Peyer's patch (tissue), 4 donors: ENCODE results near the gene BBLN. TPM values are rescaled to one million over a fixed set of nuclear protein-coding genes. Genes with fewer than 3 reads are reported as not detected.

Source experiments
- DNase-seq, 3 donors: peaks; one replicate each; pipeline ENCODE4 v3.0.0-alpha.2; 2017 to 2019
- H3K27ac ChIP-seq, 4 donors: fragments of 200-600 bp; sonication (generic); one replicate each; pipeline ENCODE4 v1.5.1; 2016 to 2019
- H3K27me3 ChIP-seq, 2 donors: fragments of 200-600 bp; sonication (generic); one replicate each; pipeline ENCODE4 v1.5.1; 2019
- H3K36me3 ChIP-seq, 3 donors: fragments of 200-600 bp; sonication (generic); one replicate each; pipeline ENCODE4 v1.5.1; 2016 to 2019
- H3K4me1 ChIP-seq, 4 donors: fragments of 200-600 bp; sonication (generic); one replicate each; pipeline ENCODE4 v1.5.1; 2016 to 2019
- H3K4me3 ChIP-seq, 4 donors: fragments of 200-600 bp; sonication (generic); 1 replicate in 3 of 4; 2 replicates in 1 of 4; pipeline ENCODE4 v1.5.1; 2016 to 2019; ENCODE audit warnings: mild to moderate bottlenecking in 1 of 4
- H3K9me3 ChIP-seq, 4 donors: fragments of 200-600 bp; sonication (generic); one replicate each; pipeline ENCODE4 v1.5.1; 2016 to 2019; ENCODE audit warnings: mild to moderate bottlenecking in 1 of 4
- POLR2A ChIP-seq, 2 donors: fragments of 450-650 bp; IDR thresholded peaks; one replicate each; pipeline ENCODE4 v1.5.1; 2017; ENCODE audit warnings: antibody characterized with exemption in 2 of 2, mild to moderate bottlenecking in 2 of 2, moderate library complexity in 2 of 2
- total RNA-seq, 4 donors: library from RNA; depleted of rRNA; stranded (reverse); fragments of >200 nt; gene quantifications; one replicate each; pipeline ENCODE4 v1.1.0, GENCODE V29; 2016
- TF ChIP-seq, protein P1 (sequence below), 6 experiments: fragments of 450-650 bp in 4 of 6; fragments of 200-600 bp in 2 of 6; sonication (generic) in 1 of 6; IDR thresholded peaks; one replicate each; pipeline ENCODE4 v1.5.1; 2017 to 2019; ENCODE audit warnings: antibody characterized with exemption in 6 of 6, mild to moderate bottlenecking in 3 of 6, moderate library complexity in 1 of 6

The BBLN gene
- total RNA-seq, 4 donors from 2014 or later, result 38.8 to 93.7 (median 70.2) TPM

DNA sequence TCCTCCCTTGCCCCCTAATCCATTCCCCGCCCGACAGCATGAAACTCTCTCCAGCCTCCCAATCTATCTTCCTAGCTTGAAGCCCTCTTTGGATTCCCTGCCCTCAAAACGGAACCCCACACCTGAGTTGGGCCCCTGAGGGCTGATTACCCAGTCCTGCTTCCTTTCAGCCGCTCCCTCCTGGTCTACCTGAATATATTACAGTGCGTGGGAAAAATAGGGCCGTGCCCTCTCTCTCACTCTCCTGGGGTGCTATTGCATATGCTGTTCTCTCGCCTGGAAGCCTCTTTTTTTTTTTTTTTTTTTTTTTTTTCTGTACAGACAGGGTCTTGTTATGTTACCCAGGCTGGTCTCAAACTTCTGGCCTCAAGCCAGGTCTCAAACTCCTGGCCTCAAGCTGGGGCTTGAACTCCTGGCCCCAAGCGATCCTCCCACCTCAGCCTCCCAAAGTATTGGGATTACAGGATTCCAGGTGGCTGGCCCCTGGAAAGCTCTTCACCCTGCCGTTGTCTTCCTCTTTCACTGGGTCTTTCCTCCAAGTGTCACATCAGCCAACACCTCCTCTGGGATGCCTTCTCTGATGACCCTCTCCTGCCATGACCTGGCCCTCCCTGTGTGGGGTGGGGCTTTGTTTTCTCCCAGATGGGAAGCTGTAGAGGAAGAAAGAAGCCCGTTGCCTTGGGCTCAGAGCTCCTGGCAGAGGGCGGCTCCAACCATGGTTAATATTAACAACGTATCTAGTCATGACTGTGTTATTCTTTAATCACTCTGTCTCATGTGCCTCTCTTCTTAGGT is 51.3 kb downstream of the BBLN start:
- no peak overlapping the region for H3K4me3 ChIP-seq
- H3K9me3 ChIP-seq, result no peaks in the 10 kb centered on the region
- no peaks in the 10 kb centered on the region for H3K36me3 ChIP-seq
- TF ChIP-seq, protein P1, sequence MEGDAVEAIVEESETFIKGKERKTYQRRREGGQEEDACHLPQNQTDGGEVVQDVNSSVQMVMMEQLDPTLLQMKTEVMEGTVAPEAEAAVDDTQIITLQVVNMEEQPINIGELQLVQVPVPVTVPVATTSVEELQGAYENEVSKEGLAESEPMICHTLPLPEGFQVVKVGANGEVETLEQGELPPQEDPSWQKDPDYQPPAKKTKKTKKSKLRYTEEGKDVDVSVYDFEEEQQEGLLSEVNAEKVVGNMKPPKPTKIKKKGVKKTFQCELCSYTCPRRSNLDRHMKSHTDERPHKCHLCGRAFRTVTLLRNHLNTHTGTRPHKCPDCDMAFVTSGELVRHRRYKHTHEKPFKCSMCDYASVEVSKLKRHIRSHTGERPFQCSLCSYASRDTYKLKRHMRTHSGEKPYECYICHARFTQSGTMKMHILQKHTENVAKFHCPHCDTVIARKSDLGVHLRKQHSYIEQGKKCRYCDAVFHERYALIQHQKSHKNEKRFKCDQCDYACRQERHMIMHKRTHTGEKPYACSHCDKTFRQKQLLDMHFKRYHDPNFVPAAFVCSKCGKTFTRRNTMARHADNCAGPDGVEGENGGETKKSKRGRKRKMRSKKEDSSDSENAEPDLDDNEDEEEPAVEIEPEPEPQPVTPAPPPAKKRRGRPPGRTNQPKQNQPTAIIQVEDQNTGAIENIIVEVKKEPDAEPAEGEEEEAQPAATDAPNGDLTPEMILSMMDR (IDR thresholded peaks at IDR 0.05), result no peak
- no peak for TF ChIP-seq POLR2A (IDR thresholded peaks at IDR 0.05)
- DNase-seq, result peak in 2 of 3 donors; percentile 73 to 74
- H3K27ac ChIP-seq, result peak overlapping the region in 2 of 4 donors; percentile 64 to 78
- H3K4me1 ChIP-seq, result peaks cover 0 to 14% (median 0%) of the 10 kb centered on the region in 4 donors
- H3K27me3 ChIP-seq, result no peaks in the 10 kb centered on the region

DNA sequence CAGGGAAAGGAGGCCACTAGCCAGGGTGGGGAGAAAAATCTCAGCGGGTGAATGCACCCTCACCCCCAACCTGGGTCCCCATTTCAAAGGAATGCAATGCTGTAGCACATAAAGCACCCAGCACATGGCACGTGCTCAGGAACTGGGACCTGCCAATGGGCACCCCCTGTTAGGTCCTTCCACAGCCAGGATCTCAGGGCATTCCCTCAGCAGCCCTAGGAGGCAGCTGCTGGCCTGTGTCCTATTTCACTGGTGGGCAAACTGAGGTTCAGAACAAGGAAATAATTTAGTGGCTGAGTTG is 51.9 kb downstream of the BBLN start:
- Histone ChIP-seq H3K27me3 (no peaks in the 10 kb centered on the region), H3K4me3 (no peak overlapping the region), H3K36me3 (no peaks in the 10 kb centered on the region), H3K27ac (peak overlapping the region in 2 of 4 donors; percentile 64 to 78), H3K4me1 (peaks cover 0 to 8% (median 0%) of the 10 kb centered on the region in 4 donors), H3K9me3 (no peaks in the 10 kb centered on the region)
- DNase-seq, result no peak
- TF ChIP-seq, protein P1 (IDR thresholded peaks at IDR 0.05), result no peak
- no peak for TF ChIP-seq POLR2A (IDR thresholded peaks at IDR 0.05)

Other genes with a start within 250 kb of the BBLN start
- 100 to 1,000 TPM in 1 of 4 donors, 10 to 100 TPM in 3; 39.9 to 119 (median 46.7) TPM for gene ST6GALNAC4, start 243.2 kb upstream of the BBLN start, total RNA-seq
- gene PIP5KL1, start 229.5 kb upstream of the BBLN start, total RNA-seq, result 1 to 10 TPM in 1 of 4 donors, not detected in 3; 2.5 TPM
- 10 to 100 TPM; 20.6 to 27.3 (median 22.1) TPM for gene DPM2, start 222.4 kb upstream of the BBLN start, total RNA-seq
- 100 to 1,000 TPM in 3 of 4 donors, 10 to 100 TPM in 1; 71.8 to 219 (median 122) TPM for gene EEIG1, start 179.3 kb upstream of the BBLN start, total RNA-seq
- 10 to 100 TPM in 2 of 4 donors, 1 to 10 TPM in 2; 7.4 to 26.1 (median 11.8) TPM for gene NAIF1, start 92.9 kb upstream of the BBLN start, total RNA-seq
- gene SLC25A25, start 92.0 kb upstream of the BBLN start, total RNA-seq, result 10 to 100 TPM; 18.2 to 44.1 (median 28.2) TPM
- 100 to 1,000 TPM; 123 to 193 (median 168) TPM for gene PTGES2, start 32.5 kb upstream of the BBLN start, total RNA-seq
- 100 to 1,000 TPM in 1 of 4 donors, 10 to 100 TPM in 2, 1 to 10 TPM in 1; 1.9 to 191 (median 37.1) TPM for gene LCN2, start 10.8 kb upstream of the BBLN start, total RNA-seq
- gene CIZ1, start 31.3 kb downstream of the BBLN start, total RNA-seq, result 100 to 1,000 TPM in 2 of 4 donors, 10 to 100 TPM in 2; 52.2 to 144 (median 95.3) TPM
- 10 to 100 TPM; 14.5 to 85.8 (median 54.4) TPM for gene DNM1, start 43.1 kb downstream of the BBLN start, total RNA-seq
- 10 to 100 TPM; 45.7 to 96.7 (median 92.5) TPM for gene GOLGA2, start 115.7 kb downstream of the BBLN start, total RNA-seq
- 10 to 100 TPM; 18.3 to 27.2 (median 23.5) TPM for gene SWI5, start 116.0 kb downstream of the BBLN start, total RNA-seq
- 10 to 100 TPM; 11.7 to 42.9 (median 17.4) TPM for gene TRUB2, start 162.2 kb downstream of the BBLN start, total RNA-seq
- 100 to 1,000 TPM in 3 of 4 donors, 10 to 100 TPM in 1; 65.2 to 191 (median 132) TPM for gene COQ4, start 162.6 kb downstream of the BBLN start, total RNA-seq
- gene SLC27A4, start 180.3 kb downstream of the BBLN start, total RNA-seq, result 100 to 1,000 TPM in 3 of 4 donors, 10 to 100 TPM in 1; 28.1 to 312 (median 149) TPM
- 10 to 100 TPM; 24.9 to 47.7 (median 42.4) TPM for gene URM1, start 211.1 kb downstream of the BBLN start, total RNA-seq